Measurements from ENCODE around the gene EFNB2. TPM values are rescaled to one million over a fixed set of nuclear protein-coding genes. Genes with fewer than 3 reads are reported as not detected.

EFNB2 gene
- total RNA-seq, 1 donor from 2014 or later: 79.4 TPM

DNA sequence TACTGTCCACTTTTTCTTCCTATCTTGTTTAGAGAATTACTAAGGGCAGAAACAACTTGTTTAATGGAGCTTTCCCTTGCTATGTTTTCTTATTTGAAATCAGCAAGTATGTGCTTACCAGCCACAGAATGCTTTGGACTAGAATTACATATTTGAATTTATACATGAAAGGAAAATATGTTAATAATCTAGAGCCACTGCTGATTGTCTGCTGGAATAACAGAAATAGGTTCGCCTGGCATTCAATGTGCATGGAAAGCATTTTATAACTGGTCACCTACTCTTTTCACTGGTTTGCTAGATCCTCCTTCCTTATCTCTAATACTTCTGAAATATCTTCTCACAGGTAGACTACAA, 8.0 kb downstream of the EFNB2 start:
- no peak for DNase-seq (ENCODE audit: low read depth, low spot score)
- H3K27ac Mint-ChIP-seq (ENCODE audit: unreplicated experiment): peak overlapping the region; percentile 63
- TF ChIP-seq, protein P1, sequence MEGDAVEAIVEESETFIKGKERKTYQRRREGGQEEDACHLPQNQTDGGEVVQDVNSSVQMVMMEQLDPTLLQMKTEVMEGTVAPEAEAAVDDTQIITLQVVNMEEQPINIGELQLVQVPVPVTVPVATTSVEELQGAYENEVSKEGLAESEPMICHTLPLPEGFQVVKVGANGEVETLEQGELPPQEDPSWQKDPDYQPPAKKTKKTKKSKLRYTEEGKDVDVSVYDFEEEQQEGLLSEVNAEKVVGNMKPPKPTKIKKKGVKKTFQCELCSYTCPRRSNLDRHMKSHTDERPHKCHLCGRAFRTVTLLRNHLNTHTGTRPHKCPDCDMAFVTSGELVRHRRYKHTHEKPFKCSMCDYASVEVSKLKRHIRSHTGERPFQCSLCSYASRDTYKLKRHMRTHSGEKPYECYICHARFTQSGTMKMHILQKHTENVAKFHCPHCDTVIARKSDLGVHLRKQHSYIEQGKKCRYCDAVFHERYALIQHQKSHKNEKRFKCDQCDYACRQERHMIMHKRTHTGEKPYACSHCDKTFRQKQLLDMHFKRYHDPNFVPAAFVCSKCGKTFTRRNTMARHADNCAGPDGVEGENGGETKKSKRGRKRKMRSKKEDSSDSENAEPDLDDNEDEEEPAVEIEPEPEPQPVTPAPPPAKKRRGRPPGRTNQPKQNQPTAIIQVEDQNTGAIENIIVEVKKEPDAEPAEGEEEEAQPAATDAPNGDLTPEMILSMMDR (conservative IDR thresholded peaks at IDR 0.05): no peak
- peaks cover under 1% of the 10 kb centered on the region for H3K27me3 Mint-ChIP-seq (ENCODE audit: low read depth)
- H3K4me3 Mint-ChIP-seq: peak overlapping the region; percentile 47
- H3K4me1 Mint-ChIP-seq: peaks cover 96% of the 10 kb centered on the region
- H3K36me3 Mint-ChIP-seq (ENCODE audit: low read depth): peaks cover 5% of the 10 kb centered on the region
- no peaks in the 10 kb centered on the region for H3K9me3 Mint-ChIP-seq

DNA sequence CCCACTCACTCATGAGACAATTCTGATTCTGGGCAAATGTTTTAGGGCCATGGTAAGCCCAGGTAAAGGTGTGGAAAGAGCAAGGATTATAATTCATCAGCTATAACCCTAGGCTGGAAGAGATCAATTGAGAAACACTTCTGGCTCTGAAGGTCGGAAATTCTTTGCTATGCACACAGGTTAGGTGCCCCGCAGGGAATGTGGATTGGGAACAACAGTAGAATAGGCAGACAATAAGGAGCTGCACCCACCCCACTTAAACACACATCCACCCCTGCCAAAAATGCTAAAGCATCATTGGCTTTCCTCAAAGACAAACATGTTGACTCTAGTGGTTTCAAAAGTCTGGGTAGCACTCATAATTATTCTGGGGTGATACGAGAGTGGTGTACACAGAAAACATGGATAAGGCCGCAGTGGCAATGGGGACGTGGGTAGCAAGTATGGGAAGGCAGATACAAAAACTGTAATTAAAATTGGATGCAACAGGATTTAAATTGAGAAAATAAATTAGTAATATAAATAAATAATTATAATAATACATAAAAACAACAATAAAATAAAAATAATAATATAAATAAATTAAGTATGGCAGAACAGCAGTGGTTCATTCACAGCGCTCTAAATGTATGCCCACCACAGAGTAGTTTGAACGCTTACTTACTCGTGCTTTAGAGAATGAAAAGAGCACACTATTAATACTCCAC, 8.6 kb downstream of the EFNB2 start:
- Mint-ChIP-seq H3K9me3 (no peaks in the 10 kb centered on the region), H3K4me1 (peaks cover 96% of the 10 kb centered on the region), H3K27ac (ENCODE audit: unreplicated experiment) (no peak overlapping the region)

DNA sequence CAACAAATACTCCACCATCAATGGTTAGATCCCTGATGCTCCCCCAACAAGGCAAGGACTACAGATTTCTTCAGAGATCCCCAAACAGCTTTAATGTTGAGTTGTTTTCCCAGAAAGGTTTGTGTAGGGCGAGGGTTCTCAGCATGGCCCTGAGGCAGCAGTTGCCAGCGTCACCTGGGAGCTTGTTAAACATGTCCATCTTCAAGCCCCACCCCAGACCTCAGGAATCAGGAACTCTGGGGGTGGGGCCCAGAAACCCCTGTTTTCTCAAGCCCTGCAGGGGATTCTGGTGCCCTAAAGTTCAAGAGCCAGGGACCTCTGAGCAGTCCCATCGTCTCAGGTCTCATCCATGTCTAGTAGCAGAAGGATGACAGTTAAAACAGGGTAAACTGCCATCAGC, 9.6 kb downstream of the EFNB2 start:
- DNase-seq (ENCODE audit: low read depth, low spot score): no peak
- H3K4me1 Mint-ChIP-seq: peaks cover 96% of the 10 kb centered on the region
- no peaks in the 10 kb centered on the region for H3K27me3 Mint-ChIP-seq (ENCODE audit: low read depth)
- no peak overlapping the region for H3K27ac Mint-ChIP-seq (ENCODE audit: unreplicated experiment)
- H3K36me3 Mint-ChIP-seq (ENCODE audit: low read depth): peaks cover 5% of the 10 kb centered on the region
- peak overlapping the region; percentile 15 for H3K4me3 Mint-ChIP-seq
- no peaks in the 10 kb centered on the region for H3K9me3 Mint-ChIP-seq
- TF ChIP-seq, protein P1 (conservative IDR thresholded peaks at IDR 0.05): no peak

More for the DNA sequence above, 8.6 kb downstream of the EFNB2 start:
- TF ChIP-seq, protein P1 (conservative IDR thresholded peaks at IDR 0.05): no peak
- Mint-ChIP-seq H3K36me3 (ENCODE audit: low read depth) (peaks cover 5% of the 10 kb centered on the region), H3K27me3 (ENCODE audit: low read depth) (no peaks in the 10 kb centered on the region), H3K4me3 (peak overlapping the region; percentile 9)
- no peak for DNase-seq (ENCODE audit: low read depth, low spot score)

DNA sequence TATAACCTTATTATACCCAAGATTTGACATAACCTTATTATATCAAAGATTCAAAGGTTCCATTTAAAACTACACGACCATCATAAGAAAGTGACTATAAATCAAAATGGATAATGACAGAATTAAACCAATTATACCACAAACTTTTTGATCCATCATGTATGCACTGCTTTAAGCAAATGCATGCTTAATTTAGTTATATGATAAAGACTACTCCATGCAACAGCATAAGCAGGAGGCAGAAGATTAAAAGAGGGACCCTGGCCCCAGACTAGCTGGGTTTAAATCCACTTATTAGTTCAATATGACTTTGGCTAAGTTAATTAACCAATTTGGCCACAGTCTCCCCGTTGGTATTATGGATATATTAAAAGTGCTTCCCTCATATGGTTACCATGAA, 11.4 kb downstream of the EFNB2 start:
- TF ChIP-seq, protein P1 (conservative IDR thresholded peaks at IDR 0.05): no peak
- Mint-ChIP-seq H3K27me3 (ENCODE audit: low read depth) (no peaks in the 10 kb centered on the region), H3K36me3 (ENCODE audit: low read depth) (peaks cover 5% of the 10 kb centered on the region), H3K4me3 (no peak overlapping the region), H3K27ac (ENCODE audit: unreplicated experiment) (no peak overlapping the region), H3K9me3 (no peaks in the 10 kb centered on the region), H3K4me1 (peaks cover 93% of the 10 kb centered on the region)
- no peak for DNase-seq (ENCODE audit: low read depth, low spot score)

DNA sequence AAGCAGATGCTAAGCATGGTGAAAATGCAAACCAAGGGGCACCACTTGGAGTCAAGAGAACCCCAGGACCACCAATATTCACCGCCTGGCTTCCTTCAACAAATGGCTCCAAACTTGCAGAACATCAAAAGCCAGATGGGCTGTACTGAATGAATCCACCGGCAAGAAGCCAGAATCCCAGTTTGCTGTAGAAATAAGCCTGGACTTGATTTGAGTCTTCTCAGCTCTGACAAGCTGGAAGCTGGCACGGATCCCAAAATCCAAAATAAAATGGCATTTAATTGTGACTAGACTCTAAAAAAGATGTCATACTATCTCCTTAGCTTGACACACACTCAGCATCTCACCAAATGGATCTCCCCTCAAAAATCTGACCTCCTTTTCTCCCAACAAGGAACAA, 11.9 kb downstream of the EFNB2 start:
- DNase-seq (ENCODE audit: low read depth, low spot score): no peak
- peaks cover 8% of the 10 kb centered on the region for H3K36me3 Mint-ChIP-seq (ENCODE audit: low read depth)
- peak overlapping the region; percentile 29 for H3K4me3 Mint-ChIP-seq
- no peak overlapping the region for H3K27ac Mint-ChIP-seq (ENCODE audit: unreplicated experiment)
- H3K4me1 Mint-ChIP-seq: peaks cover 93% of the 10 kb centered on the region
- no peaks in the 10 kb centered on the region for H3K9me3 Mint-ChIP-seq
- TF ChIP-seq, protein P1 (conservative IDR thresholded peaks at IDR 0.05): no peak
- no peaks in the 10 kb centered on the region for H3K27me3 Mint-ChIP-seq (ENCODE audit: low read depth)
